Frontal cortex (tissue), 4 donors: Measurements from ENCODE around the gene LMAN2L. TPM values are rescaled to one million over a fixed set of nuclear protein-coding genes. Genes with fewer than 3 reads are reported as not detected.

Experiments
- DNase-seq, 2 donors: peaks; one replicate each; pipeline ENCODE4 v3.0.0; 2012; ENCODE audit warnings: low spot score in 2 of 2
- FAIRE-seq: peaks from 2 replicates; lab custom pipeline; 2012; peaks lifted over from hg19 to GRCh38; lab: Jason Lieb, UNC
- total RNA-seq: library from RNA; depleted of rRNA; stranded (reverse); fragments of >200 nt; gene quantifications from one replicate; pipeline ENCODE4 v1.2.3, GENCODE V29; 2014
- donor health status: control.
- donor health status: control.
- donor health status: control.

LMAN2L gene
- total RNA-seq, 1 donor from 2014 or later: 23.6 TPM

DNA sequence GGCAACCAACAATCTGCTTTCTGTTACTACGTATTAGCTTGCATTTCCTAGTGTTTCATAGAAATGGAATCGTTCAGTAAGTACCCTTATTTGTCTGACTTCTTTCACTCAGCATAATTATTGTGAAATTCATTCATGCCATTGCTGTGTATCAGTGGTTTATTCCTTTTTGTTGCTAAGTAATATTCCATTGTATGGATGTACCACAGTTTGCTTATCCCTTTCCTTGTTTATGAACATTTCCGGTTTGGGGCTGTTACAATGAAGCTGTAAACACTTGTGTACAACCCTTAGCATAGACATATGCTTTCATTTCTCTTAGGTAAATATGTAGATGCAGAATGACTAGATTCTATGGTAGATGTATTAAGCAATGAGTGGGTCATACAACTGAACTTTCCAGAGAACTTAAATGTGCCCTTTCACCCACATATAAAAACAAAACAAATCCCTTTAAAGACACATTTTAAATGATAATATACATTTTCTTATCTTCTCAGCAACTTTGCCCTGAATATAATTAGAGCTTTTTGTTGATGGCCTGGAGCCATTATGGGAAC lies 75.4 kb downstream of the LMAN2L start:
- FAIRE-seq (no peak), DNase-seq (no peak)

DNA sequence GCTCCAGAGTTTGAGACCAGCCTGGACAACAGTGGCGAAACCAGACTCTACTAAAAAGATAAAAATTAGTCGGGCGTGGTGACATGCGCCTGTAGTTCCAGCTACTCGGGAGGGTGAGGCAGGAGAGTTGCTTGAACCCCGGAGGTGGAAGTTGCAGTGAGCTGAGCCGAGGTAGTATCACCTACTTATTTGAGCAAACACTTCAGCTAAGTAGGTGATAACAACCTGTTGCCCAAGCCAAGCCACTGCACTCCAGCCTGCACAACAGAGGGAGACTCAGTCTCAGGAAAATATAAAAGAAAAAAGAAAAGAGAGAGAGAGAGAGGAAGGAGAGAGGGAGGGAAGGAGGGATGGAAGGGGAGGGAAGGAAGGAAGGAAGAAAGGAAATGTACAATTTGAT lies 76.0 kb downstream of the LMAN2L start:
- FAIRE-seq: no peak
- DNase-seq: no peak

DNA sequence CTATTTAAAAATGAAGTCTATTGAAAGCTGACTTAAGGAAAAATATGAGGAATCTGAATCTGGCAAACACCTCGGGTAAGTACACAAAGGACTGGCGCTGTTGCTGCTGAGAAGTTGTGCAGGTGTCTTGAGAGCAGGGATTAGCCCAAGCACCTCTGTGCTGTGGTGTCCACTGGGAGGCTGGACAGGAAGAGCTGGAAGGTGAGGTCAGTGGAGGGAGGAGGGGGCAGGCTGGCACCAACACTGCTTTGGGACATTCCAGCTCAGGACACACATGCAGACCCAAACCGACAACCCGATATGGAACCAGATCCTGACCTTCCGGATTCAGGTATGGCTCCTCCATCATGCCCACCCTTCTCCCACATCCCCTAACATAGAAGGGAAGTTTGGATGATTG lies 76.7 kb downstream of the LMAN2L start:
- DNase-seq: no peak
- FAIRE-seq: no peak

DNA sequence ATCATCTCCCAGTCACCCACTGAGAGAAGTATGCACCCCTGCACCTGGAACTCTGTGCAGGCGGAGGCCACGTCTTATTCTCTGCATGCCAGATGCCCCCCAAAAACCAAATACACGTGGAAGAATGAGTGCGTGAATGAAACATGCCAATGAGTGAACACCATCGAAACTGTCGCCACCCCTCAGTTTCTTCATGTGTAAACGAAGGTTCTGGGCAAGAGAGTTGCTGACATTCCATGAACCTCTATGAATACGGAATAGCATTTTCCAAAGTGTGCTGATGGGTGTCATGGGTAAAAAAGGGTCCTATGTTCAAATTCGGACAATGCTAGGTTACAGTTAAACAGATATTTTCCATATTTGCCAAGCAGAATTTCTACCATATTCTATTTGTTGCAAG lies 77.5 kb downstream of the LMAN2L start:
- DNase-seq: no peak

DNA sequence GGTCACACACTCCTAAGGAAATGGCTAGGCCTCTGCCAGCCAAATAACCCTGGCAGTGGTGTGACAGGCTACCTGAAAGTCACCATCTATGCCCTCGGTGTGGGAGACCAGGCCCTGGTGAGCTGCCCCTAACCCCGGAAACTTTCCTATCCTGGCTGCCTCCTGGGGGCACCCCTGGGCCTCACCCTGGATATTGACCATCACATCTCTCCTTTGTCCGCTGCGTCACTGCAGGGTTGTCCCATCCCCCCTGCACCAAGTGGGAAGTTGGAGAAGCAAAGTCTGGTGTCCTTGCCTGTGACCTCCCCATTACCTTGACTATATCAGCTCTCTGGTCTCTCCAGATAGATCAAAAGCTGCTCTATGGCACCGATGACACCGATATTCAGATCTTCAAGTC lies 78.5 kb downstream of the LMAN2L start:
- FAIRE-seq: no peak

More for the DNA sequence above, 77.5 kb downstream of the LMAN2L start:
- no peak for FAIRE-seq

DNA sequence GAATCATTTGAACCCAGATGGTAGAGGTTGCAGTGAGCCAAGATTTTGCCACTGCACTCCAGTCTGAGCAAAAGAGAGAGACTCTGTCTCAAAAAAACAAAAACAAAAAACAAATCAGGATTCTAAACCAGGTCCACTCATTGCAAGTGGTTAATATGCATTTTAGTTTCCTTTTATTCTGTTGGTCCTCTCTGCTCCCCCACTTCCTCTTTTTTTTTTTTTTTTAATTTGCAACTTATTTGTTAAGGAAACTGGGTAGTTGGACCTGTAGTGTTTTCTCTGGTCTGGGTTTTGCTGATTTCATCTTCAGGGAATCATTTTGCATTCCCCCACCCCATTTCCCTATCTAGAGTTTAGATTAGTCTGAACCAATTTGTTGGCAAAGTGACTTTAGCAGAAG lies 83.3 kb downstream of the LMAN2L start:
- no peak for DNase-seq
- FAIRE-seq: no peak

More for the DNA sequence above, 78.5 kb downstream of the LMAN2L start:
- no peak for DNase-seq

Other genes with a start within 250 kb of the LMAN2L start
- gene NEURL3, start 234.7 kb downstream of the LMAN2L start, total RNA-seq: not detected
- gene ARID5A, start 203.3 kb downstream of the LMAN2L start, total RNA-seq: 1.6 TPM
- 22.0 TPM for gene KANSL3, start 101.8 kb downstream of the LMAN2L start, total RNA-seq
- 0.41 TPM for gene FER1L5, start 97.3 kb downstream of the LMAN2L start, total RNA-seq
- 5.3 TPM for gene CNNM4, start 20.8 kb upstream of the LMAN2L start, total RNA-seq
- 11.8 TPM for gene CNNM3, start 76.2 kb upstream of the LMAN2L start, total RNA-seq
- gene ANKRD23, start 104.0 kb upstream of the LMAN2L start, total RNA-seq: 4.1 TPM
- gene ANKRD39, start 118.0 kb upstream of the LMAN2L start, total RNA-seq: 5.7 TPM
- 52.6 TPM for gene SEMA4C, start 130.0 kb upstream of the LMAN2L start, total RNA-seq
- not detected for gene FAM178B, start 246.5 kb upstream of the LMAN2L start, total RNA-seq